Body of pancreas (tissue), 4 donors: ENCODE results near the gene SEMA6B. TPM values are rescaled to one million over a fixed set of nuclear protein-coding genes. Genes with fewer than 3 reads are reported as not detected.

Experiments used
- ATAC-seq: fragments of 150-250 bp; one replicate; pipeline ENCODE4 v1.9.1; 2016
- DNase-seq, 4 donors: peaks; one replicate each; pipeline ENCODE4 v3.0.0-alpha.2; 2019
- H3K27ac ChIP-seq, 4 donors: fragments of 200-600 bp; sonication (generic); 1 replicate in 3 of 4; 2 replicates in 1 of 4; pipeline versions ENCODE4 v1.5.1 to v1.6.1; 2016 to 2019; ENCODE audit warnings: mild to moderate bottlenecking in 1 of 4, mixed read lengths in 1 of 4, moderate library complexity in 1 of 4
- H3K27me3 ChIP-seq, 2 donors: fragments of 200-600 bp; sonication (generic); one replicate each; pipeline ENCODE4 v1.6.0; 2016; ENCODE audit warnings: mild to moderate bottlenecking in 1 of 2
- H3K36me3 ChIP-seq, 2 donors: fragments of 200-600 bp; sonication (generic); replicated peaks in 1 of 2; 2 replicates each; pipeline ENCODE4 v1.5.1; 2016; ENCODE audit warnings: low read depth in 2 of 2; ENCODE audit not compliant: insufficient read depth in 1 of 2
- H3K4me1 ChIP-seq: fragments of 200-600 bp; sonication (generic); one replicate; pipeline ENCODE4 v1.6.0; 2016
- H3K4me3 ChIP-seq, 2 donors: fragments of 200-600 bp; sonication (generic); 1 replicate in 1 of 2; 2 replicates in 1 of 2; pipeline ENCODE4 v1.5.1; 2016 to 2019
- H3K9me3 ChIP-seq, 3 donors: fragments of 200-600 bp; sonication (generic); 1 replicate in 2 of 3; 2 replicates in 1 of 3; pipeline ENCODE4 v1.5.1; 2016
- CTCF ChIP-seq, 7 experiments: fragments of 450-650 bp in 4 of 7; fragments of 200-600 bp in 3 of 7; sonication (generic) in 3 of 7; IDR thresholded peaks; one replicate each; pipeline ENCODE4 v1.5.1; 2016 to 2019; ENCODE audit warnings: antibody characterized with exemption in 7 of 7
- POLR2A ChIP-seq, 3 donors: fragments of 450-650 bp; IDR thresholded peaks; one replicate each; pipeline ENCODE4 v1.6.1; 2016; ENCODE audit warnings: antibody characterized with exemption in 3 of 3, mild to moderate bottlenecking in 2 of 3
- WGBS, 2 donors: methylation state at CpG; one replicate each; pipeline ENCODE4 v1.1.5; 2017; 5-methylcytosine and 5-hydroxymethylcytosine counted together
- intact Hi-C: fragments of 100-400 bp; cut with DNase I; formaldehyde crosslinking; loops from one replicate; pipeline ENCODE4 v1.15.1; 2023
- total RNA-seq, 2 donors: library from RNA; depleted of rRNA; stranded (reverse); fragments of >200 nt; gene quantifications; one replicate each; pipeline ENCODE4 v1.1.0, GENCODE V29; 2016

Gene SEMA6B
- total RNA-seq, 2 donors from 2014 or later: 6.0 to 11.5 TPM

- H3K27ac ChIP-seq: peak overlapping the region in 1 of 4 donors; percentile 82
- peaks cover 53% of the 10 kb centered on the region for H3K4me1 ChIP-seq
- intact Hi-C loops: no loop called here
- ATAC-seq (no peak), DNase-seq (no peak)
- WGBS, 2 donors: 70 to 87% methylated on average over 12 of the region's 12 CpGs
- no peaks in the 10 kb centered on the region for H3K9me3 ChIP-seq
- H3K27me3 ChIP-seq: no peaks in the 10 kb centered on the region
- H3K4me3 ChIP-seq: no peak overlapping the region
- TF ChIP-seq POLR2A (IDR thresholded peaks at IDR 0.05) (no peak), CTCF (IDR thresholded peaks at IDR 0.05) (no peak)
- H3K36me3 ChIP-seq: no peaks in the 10 kb centered on the region
Measured at GRCh38 chr19:4541114-4541805, 18.2 kb downstream of the SEMA6B start.

- ATAC-seq (peak; percentile 85), DNase-seq (peak; percentile 91 to 96 (median 92))
- no peaks in the 10 kb centered on the region for H3K27me3 ChIP-seq
- H3K4me3 ChIP-seq: no peak within 1 kb of the TSS
- H3K36me3 ChIP-seq: no peaks in the 10 kb centered on the region
- no peaks in the 10 kb centered on the region for H3K9me3 ChIP-seq
- WGBS, 2 donors: 18 to 22% methylated on average over 12 to 14 of the region's 14 CpGs
- no peak for TF ChIP-seq CTCF (IDR thresholded peaks at IDR 0.05)
- TF ChIP-seq POLR2A (IDR thresholded peaks at IDR 0.05): peak; percentile 91 to 99 (median 99)
- intact Hi-C loops: no loop called here
- peak within 1 kb of the TSS; percentile 73 to 90 (median 85) for H3K27ac ChIP-seq
- peaks cover 67% of the 10 kb centered on the region for H3K4me1 ChIP-seq
Measured at GRCh38 chr19:4539693-4540581, 19.5 kb downstream of the SEMA6B start, which contains the start of gene LRG1. TSS of gene LRG1 (minus strand) at chr19:4540036. CDS start at chr19:4540013, 23 bp downstream.

- H3K36me3 ChIP-seq: no peaks in the 10 kb centered on the region
- H3K4me1 ChIP-seq: peaks cover 74% of the 10 kb centered on the region
- TF ChIP-seq POLR2A (IDR thresholded peaks at IDR 0.05): no peak
- no peak for TF ChIP-seq CTCF (IDR thresholded peaks at IDR 0.05)
- H3K27ac ChIP-seq: peak overlapping the region; percentile 57 to 90 (median 85)
- no peak overlapping the region for H3K4me3 ChIP-seq
- no peaks in the 10 kb centered on the region for H3K27me3 ChIP-seq
- DNase-seq (no peak), ATAC-seq (no peak)
- H3K9me3 ChIP-seq: no peaks in the 10 kb centered on the region
- intact Hi-C loops: no loop called here
- 57 to 91% methylated on average over 2 to 3 of the region's 3 CpGs for WGBS, 2 donors
Measured at GRCh38 chr19:4539169-4539692, 20.3 kb downstream of the SEMA6B start.

- no peak overlapping the region for H3K4me3 ChIP-seq
- H3K27ac ChIP-seq: peak overlapping the region in 3 of 4 donors; percentile 82 to 90 (median 88)
- H3K4me1 ChIP-seq: peaks cover 80% of the 10 kb centered on the region
- DNase-seq: peak in 1 of 4 donors; percentile 40
- no peaks in the 10 kb centered on the region for H3K27me3 ChIP-seq
- no peak for TF ChIP-seq POLR2A (IDR thresholded peaks at IDR 0.05)
- TF ChIP-seq CTCF (IDR thresholded peaks at IDR 0.05): no peak
- intact Hi-C loops: no loop called here
- ATAC-seq: no peak
- no peaks in the 10 kb centered on the region for H3K9me3 ChIP-seq
- H3K36me3 ChIP-seq: no peaks in the 10 kb centered on the region
- 40 to 84% methylated on average over 1 to 13 of the region's 13 CpGs for WGBS, 2 donors
Measured at GRCh38 chr19:4538601-4538954, 20.9 kb downstream of the SEMA6B start.
